ENCODE measurements around the gene OR4K13.

OR4K13 gene

DNA sequence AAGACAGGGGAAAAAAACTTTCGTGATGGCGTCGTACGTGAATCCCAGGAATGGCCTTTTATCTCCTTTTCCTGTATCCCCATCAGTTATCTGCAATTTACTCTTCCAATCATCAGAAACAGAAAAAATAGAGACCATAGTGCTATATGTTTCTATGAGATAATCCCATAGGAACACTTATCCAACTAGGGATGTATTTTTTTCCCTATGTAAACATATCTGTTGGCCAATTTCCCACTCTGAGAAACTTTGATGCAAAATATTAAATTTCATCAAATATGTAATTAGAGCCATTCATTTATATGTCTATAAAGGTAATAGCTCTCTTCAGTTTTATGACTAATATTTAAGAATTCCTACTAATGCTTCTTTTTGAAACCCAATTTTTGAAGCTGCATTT, at the start of gene OR4K13:
Gene OR4K13 (minus strand): TSS at position 101 of the 400 bp plus-strand sequence. CDS start 1,280 bp downstream, outside the sequence.
- H3K27ac Mint-ChIP-seq: no peak within 1 kb of the TSS
- H3K36me3 Mint-ChIP-seq: no peaks in the 10 kb centered on the region
- peaks cover 2% of the 10 kb centered on the region for H3K9me3 Mint-ChIP-seq
- DNase-seq (ENCODE audit: low spot score in 2 of 2) (no peak), ATAC-seq (ENCODE audit: low read depth) (no peak)
- H3K27me3 Mint-ChIP-seq: no peaks in the 10 kb centered on the region
- no peak within 1 kb of the TSS for H3K4me3 Mint-ChIP-seq
- no peaks in the 10 kb centered on the region for H3K4me1 Mint-ChIP-seq

- Mint-ChIP-seq H3K9me3 (peaks cover 2% of the 10 kb centered on the region), H3K27me3 (peaks cover 3% of the 10 kb centered on the region)
Observed at GRCh38 chr14:20059745-20060144, 23.9 kb upstream of the OR4K13 start, which contains the start of gene OR4L1. Gene OR4L1, plus strand, starts transcription at chr14:20060045. Its CDS starts 0 bp downstream, at chr14:20060045.

GRCh38 chr14:20048202-20048601, 12.4 kb upstream of the OR4K13 start:
- Mint-ChIP-seq H3K4me3 (no peak overlapping the region), H3K36me3 (no peaks in the 10 kb centered on the region)

More at GRCh38 chr14:20059745-20060144, 23.9 kb upstream of the OR4K13 start, which contains the start of gene OR4L1:
- no peak for ATAC-seq (ENCODE audit: low read depth)
- Mint-ChIP-seq H3K4me3 (no peak within 1 kb of the TSS), H3K27ac (no peak within 1 kb of the TSS), H3K4me1 (no peaks in the 10 kb centered on the region), H3K36me3 (no peaks in the 10 kb centered on the region)
- no peak for DNase-seq (ENCODE audit: low spot score in 2 of 2)

GRCh38 chr14:20044243-20044642, 8.4 kb upstream of the OR4K13 start:
- no peaks in the 10 kb centered on the region for H3K9me3 Mint-ChIP-seq
- DNase-seq (ENCODE audit: low spot score in 2 of 2) (no peak), ATAC-seq (ENCODE audit: low read depth) (no peak)
- no peak overlapping the region for H3K4me3 Mint-ChIP-seq
- H3K27me3 Mint-ChIP-seq: peaks cover 1% of the 10 kb centered on the region
- H3K27ac Mint-ChIP-seq: no peak overlapping the region
- H3K4me1 Mint-ChIP-seq: no peaks in the 10 kb centered on the region
- no peaks in the 10 kb centered on the region for H3K36me3 Mint-ChIP-seq

More at GRCh38 chr14:20048202-20048601, 12.4 kb upstream of the OR4K13 start:
- H3K9me3 Mint-ChIP-seq: no peaks in the 10 kb centered on the region
- no peak for DNase-seq (ENCODE audit: low spot score in 2 of 2)
- no peaks in the 10 kb centered on the region for H3K4me1 Mint-ChIP-seq
- peaks cover 2% of the 10 kb centered on the region for H3K27me3 Mint-ChIP-seq
- ATAC-seq (ENCODE audit: low read depth): no peak
- no peak overlapping the region for H3K27ac Mint-ChIP-seq

GRCh38 chr14:20035449-20035848, 389 bp downstream of the OR4K13 start:
- no peaks in the 10 kb centered on the region for H3K36me3 Mint-ChIP-seq
- DNase-seq (ENCODE audit: low spot score in 2 of 2) (no peak), ATAC-seq (ENCODE audit: low read depth) (no peak)
- no peak overlapping the region for H3K4me3 Mint-ChIP-seq
- no peaks in the 10 kb centered on the region for H3K4me1 Mint-ChIP-seq
- no peaks in the 10 kb centered on the region for H3K27me3 Mint-ChIP-seq
- H3K27ac Mint-ChIP-seq: no peak overlapping the region
- peaks cover 2% of the 10 kb centered on the region for H3K9me3 Mint-ChIP-seq

- H3K27ac Mint-ChIP-seq: no peak overlapping the region
- no peak for DNase-seq (ENCODE audit: low spot score in 2 of 2)
- peaks cover 2% of the 10 kb centered on the region for H3K9me3 Mint-ChIP-seq
- no peak for ATAC-seq (ENCODE audit: low read depth)
- H3K4me3 Mint-ChIP-seq: no peak overlapping the region
- H3K27me3 Mint-ChIP-seq: no peaks in the 10 kb centered on the region
- H3K4me1 Mint-ChIP-seq: no peaks in the 10 kb centered on the region
- no peaks in the 10 kb centered on the region for H3K36me3 Mint-ChIP-seq
Observed at GRCh38 chr14:20031058-20031457, 4.8 kb downstream of the OR4K13 start.

DNA sequence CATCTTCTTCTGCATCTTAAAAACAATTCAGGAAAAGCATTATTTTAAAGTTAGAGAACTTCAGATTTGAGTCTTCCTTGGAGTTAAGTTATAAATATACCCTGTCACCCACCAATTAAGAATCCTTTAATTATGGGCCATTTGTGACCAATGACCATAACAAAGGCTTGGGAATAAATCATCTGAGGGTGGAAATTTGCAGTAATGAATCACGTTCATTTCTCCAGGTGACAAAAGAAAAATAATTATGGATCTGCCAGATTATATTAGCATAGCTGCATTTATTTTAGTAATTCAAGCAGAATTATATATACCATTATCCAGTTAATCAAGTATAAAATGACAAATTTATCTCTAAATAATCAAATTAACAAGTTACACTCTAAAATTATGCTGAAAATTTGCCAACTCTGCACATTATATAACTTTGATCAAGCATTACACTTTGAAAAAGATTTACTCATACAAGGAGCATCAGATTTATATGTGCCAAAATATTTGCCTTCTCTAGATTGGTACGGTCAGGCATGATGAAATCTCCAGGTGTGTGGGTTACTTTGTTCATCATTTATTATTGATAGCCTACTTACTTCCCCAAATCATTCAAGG, 16.5 kb downstream of the OR4K13 start, which contains the start of gene OR4K14:
Gene OR4K14 (minus strand): TSS at position 51 of the 609 bp plus-strand sequence. CDS start 4,114 bp downstream, outside the sequence.
- no peaks in the 10 kb centered on the region for H3K4me1 Mint-ChIP-seq
- ATAC-seq (ENCODE audit: low read depth) (no peak), DNase-seq (ENCODE audit: low spot score in 2 of 2) (no peak)
- H3K27me3 Mint-ChIP-seq: peaks cover 1% of the 10 kb centered on the region
- no peak within 1 kb of the TSS for H3K27ac Mint-ChIP-seq
- peaks cover 9% of the 10 kb centered on the region for H3K9me3 Mint-ChIP-seq
- no peaks in the 10 kb centered on the region for H3K36me3 Mint-ChIP-seq
- no peak within 1 kb of the TSS for H3K4me3 Mint-ChIP-seq

GRCh38 chr14:20008156-20008555, 27.7 kb downstream of the OR4K13 start:
- H3K27ac Mint-ChIP-seq: no peak overlapping the region
- H3K36me3 Mint-ChIP-seq: peaks cover 1% of the 10 kb centered on the region
- H3K27me3 Mint-ChIP-seq: no peaks in the 10 kb centered on the region
- H3K4me3 Mint-ChIP-seq: no peak overlapping the region
- ATAC-seq (ENCODE audit: low read depth) (no peak), DNase-seq (ENCODE audit: low spot score in 2 of 2) (no peak)
- H3K4me1 Mint-ChIP-seq: no peaks in the 10 kb centered on the region
- peaks cover 6% of the 10 kb centered on the region for H3K9me3 Mint-ChIP-seq

GRCh38 chr14:20002319-20002718, 33.5 kb downstream of the OR4K13 start:
- no peaks in the 10 kb centered on the region for H3K9me3 Mint-ChIP-seq
- no peaks in the 10 kb centered on the region for H3K36me3 Mint-ChIP-seq
- ATAC-seq (ENCODE audit: low read depth) (no peak), DNase-seq (ENCODE audit: low spot score in 2 of 2) (no peak)
- no peak overlapping the region for H3K4me3 Mint-ChIP-seq
- H3K4me1 Mint-ChIP-seq: no peaks in the 10 kb centered on the region
- H3K27me3 Mint-ChIP-seq: peaks cover 2% of the 10 kb centered on the region
- no peak overlapping the region for H3K27ac Mint-ChIP-seq

GRCh38 chr14:20001863-20002262, 34.0 kb downstream of the OR4K13 start, which contains the start of gene OR4Q2:
Gene OR4Q2, plus strand, starts transcription at chr14:20002163.
- Mint-ChIP-seq H3K4me1 (no peaks in the 10 kb centered on the region), H3K4me3 (no peak within 1 kb of the TSS), H3K27me3 (peaks cover 2% of the 10 kb centered on the region), H3K36me3 (no peaks in the 10 kb centered on the region), H3K9me3 (no peaks in the 10 kb centered on the region), H3K27ac (no peak within 1 kb of the TSS)
- DNase-seq (ENCODE audit: low spot score in 2 of 2): no peak
- no peak for ATAC-seq (ENCODE audit: low read depth)

DNA sequence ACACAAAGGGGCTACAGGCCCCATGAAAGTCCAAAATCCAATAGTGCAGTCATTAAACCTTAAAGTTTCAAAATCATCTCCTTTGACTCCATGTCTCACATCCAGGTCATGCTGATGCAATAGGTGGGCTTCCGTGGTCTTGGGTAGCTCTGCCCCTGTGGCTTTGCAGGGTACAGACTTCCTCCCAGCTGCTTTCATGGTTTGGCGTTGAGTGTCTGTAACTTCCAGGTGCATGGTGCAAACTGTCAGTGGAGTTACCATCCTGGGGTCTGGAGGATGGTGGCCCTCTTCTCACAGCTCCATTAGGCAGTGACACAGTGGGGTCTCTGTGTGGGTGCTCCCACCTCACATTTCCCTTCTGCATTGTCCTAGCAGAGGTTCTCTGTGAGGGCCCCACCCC, 42.4 kb downstream of the OR4K13 start:
- DNase-seq (ENCODE audit: low spot score in 2 of 2): no peak
- H3K27me3 Mint-ChIP-seq: no peaks in the 10 kb centered on the region
- H3K4me3 Mint-ChIP-seq: no peak overlapping the region
- no peaks in the 10 kb centered on the region for H3K36me3 Mint-ChIP-seq
- peaks cover 14% of the 10 kb centered on the region for H3K9me3 Mint-ChIP-seq
- no peak overlapping the region for H3K27ac Mint-ChIP-seq
- no peak for ATAC-seq (ENCODE audit: low read depth)
- H3K4me1 Mint-ChIP-seq: no peaks in the 10 kb centered on the region
